GM12878 (cell line): Measurements from ENCODE around the gene PPM1D. TPM values are rescaled to one million over a fixed set of nuclear protein-coding genes. Genes with fewer than 3 reads are reported as not detected.
A peak's percentile ranks its signal among the peaks of the same experiment; 100 is the strongest.

Experiments used
- ATAC-seq: fragments of 200-7000 bp; cut with Tn5 transposase; 3 replicates; pipeline ENCODE4 v1.9.1; 2020; ENCODE audit warnings: mild to moderate bottlenecking, moderate library complexity
- BruUV-seq: library from RNA; stranded (reverse); fragments of 400-500 nt; replicated peaks from 2 replicates; lab custom pipeline; 2021; lab: Mats Ljungman, UMichigan
- CTCF ChIA-PET: fragments of 300-600 bp; sonication (Branson Sonifier 250); formaldehyde crosslinking; extraction: SDS; loops from one replicate; lab custom pipeline; 2021; ENCODE audit warnings: inconsistent platforms; lab: Yijun Ruan, JAX
- POLR2A ChIA-PET: fragments of 350-600 bp; formaldehyde crosslinking; extraction: SDS; loops from one replicate; lab custom pipeline; 2021; ENCODE audit warnings: inconsistent platforms; lab: Charles Lee
- RAD21 ChIA-PET: fragments of 300-600 bp; sonication (Branson Sonifier 250); formaldehyde crosslinking; loops from one replicate; lab custom pipeline; 2023; ENCODE audit warnings: antibody characterized with exemption; ENCODE audit not compliant: unreplicated experiment; lab: Charles Lee
- SMC1A ChIA-PET: fragments of 300-600 bp; sonication (Branson Sonifier 250); formaldehyde crosslinking; loops from one replicate; lab custom pipeline; 2023; ENCODE audit not compliant: unreplicated experiment, uncharacterized antibody; lab: Charles Lee
- DNase-seq: peaks from one replicate; pipeline ENCODE4 v3.0.0-alpha.2; 2011; ENCODE audit warnings: low read depth, low spot score
- FAIRE-seq: peaks from 3 replicates; lab custom pipeline; 2011; peaks lifted over from hg19 to GRCh38; lab: Jason Lieb, UNC
- H2AFZ ChIP-seq: 2 replicates; pipeline ENCODE4 v1.6.0; 2011; ENCODE audit warnings: low read depth, low read length, control low read depth; ENCODE audit not compliant: control insufficient read depth
- H3K27ac ChIP-seq: 2 replicates; pipeline ENCODE4 v1.5.1; 2011; ENCODE audit warnings: control low read depth; ENCODE audit not compliant: control insufficient read depth, insufficient read depth
- H3K27me3 ChIP-seq, 2 experiments: replicated peaks in 1 of 2; 2 replicates each; pipeline versions ENCODE4 v1.6.0 to v1.6.1; 2011; ENCODE audit warnings: low read length in 1 of 2; ENCODE audit not compliant: control insufficient read depth in 2 of 2, insufficient read depth in 2 of 2
- H3K36me3 ChIP-seq, 2 experiments: 2 replicates each; pipeline ENCODE4 v1.5.1; 2011; ENCODE audit warnings: low read length in 1 of 2; ENCODE audit not compliant: control insufficient read depth in 2 of 2, insufficient read depth in 2 of 2
- H3K4me1 ChIP-seq: 2 replicates; pipeline ENCODE4 v1.6.1; 2011; ENCODE audit warnings: mild to moderate bottlenecking, low read length, moderate library complexity, mixed read lengths; ENCODE audit not compliant: control insufficient read depth, insufficient read depth
- H3K4me2 ChIP-seq: 2 replicates; pipeline ENCODE4 v1.6.0; 2011; ENCODE audit warnings: control low read depth; ENCODE audit not compliant: control insufficient read depth, insufficient read depth
- H3K4me3 ChIP-seq: fragments of 200-600 bp; sonication (generic); 2 replicates; pipeline ENCODE4 v1.5.1; 2016
- H3K79me2 ChIP-seq: 2 replicates; pipeline ENCODE4 v1.6.0; 2011; ENCODE audit warnings: low read length; ENCODE audit not compliant: control insufficient read depth, insufficient read depth
- H3K9ac ChIP-seq: 2 replicates; pipeline ENCODE4 v1.8.0; 2011; ENCODE audit warnings: low read length, control low read depth, mixed read lengths; ENCODE audit not compliant: control insufficient read depth, insufficient read depth
- H3K9me3 ChIP-seq: replicated peaks from 3 replicates; pipeline ENCODE4 v1.5.1; 2011; ENCODE audit warnings: mild to moderate bottlenecking, low read length; ENCODE audit not compliant: control insufficient read depth, insufficient read depth
- H4K20me1 ChIP-seq: 2 replicates; pipeline ENCODE4 v1.6.0; 2011; ENCODE audit not compliant: control insufficient read depth, insufficient read depth
- ETV6 ChIP-seq, 2 experiments: fragments of 450-650 bp in 1 of 2; IDR thresholded peaks in 1 of 2; conservative IDR thresholded peaks in 1 of 2; 2 replicates each; pipeline ENCODE4 v1.6.1; 2014; ENCODE audit warnings: antibody characterized with exemption in 1 of 2, borderline replicate concordance in 1 of 2, low read depth in 1 of 2, mild to moderate bottlenecking in 1 of 2, moderate library complexity in 1 of 2
- PML ChIP-seq: IDR thresholded peaks from 2 replicates; pipeline ENCODE4 v1.6.1; 2012; ENCODE audit warnings: low read length, inconsistent platforms
- RFX5 ChIP-seq: IDR thresholded peaks from 2 replicates; pipeline ENCODE4 v1.6.1; 2011; ENCODE audit warnings: low read depth, low read length, improper control_type of control experiment
- SKIL ChIP-seq: fragments of 450-650 bp; IDR thresholded peaks from 2 replicates; pipeline ENCODE4 v1.6.1; 2017; ENCODE audit warnings: mild to moderate bottlenecking, low read depth, inconsistent platforms; ENCODE audit not compliant: poor library complexity, severe bottlenecking
- TCF7 ChIP-seq: IDR thresholded peaks from 2 replicates; pipeline ENCODE4 v1.6.1; 2014; ENCODE audit warnings: antibody characterized with exemption, borderline replicate concordance
- ZNF622 ChIP-seq: fragments of 450-650 bp; IDR thresholded peaks from 2 replicates; pipeline ENCODE4 v1.6.1; 2017; ENCODE audit warnings: mild to moderate bottlenecking, inconsistent platforms
- WGBS: methylation state at CpG from one replicate; pipeline ENCODE4 v1.1.6; 2016; ENCODE audit warnings: low lambda C conversion rate; ENCODE audit not compliant: insufficient replicate concordance, insufficient coverage; ENCODE audit errors: missing lambda C conversion rate; 5-methylcytosine and 5-hydroxymethylcytosine counted together
- in situ Hi-C: fragments of 300-500 bp; cut with MboI; formaldehyde crosslinking; loops from 9 replicates; pipeline ENCODE4 v1.14.3; 2018; ENCODE audit warnings: mixed read lengths
- intact Hi-C: fragments of 100-400 bp; cut with micrococcal nuclease; formaldehyde crosslinking; loops from one replicate; pipeline ENCODE4 v1.14.2; 2022; ENCODE audit not compliant: unreplicated experiment
- polyA plus RNA-seq, 11 experiments: library from polyadenylated mRNA; depleted of rRNA in 4 of 11; unstranded in 6 of 11; stranded (reverse) in 5 of 11; fragments of >200 nt; fragmentation: Nextera tagmentation in 4 of 11; fragmentation: Illumina TruSeq in 1 of 11; extraction: Ambion mirVana in 4 of 11; extraction: Trizol in 1 of 11; gene quantifications; 1 replicate in 1 of 11; 2 replicates in 10 of 11; pipeline versions ENCODE4 v1.2.1 to v1.2.3, GENCODE V29; 2011 to 2016; ENCODE audit warnings: inconsistent platforms in 2 of 11, missing spikeins in 2 of 11, low read depth in 1 of 11
- total RNA-seq, 4 experiments: library from RNA; depleted of rRNA in 3 of 4; stranded (reverse); fragments of >200 nt in 3 of 4; fragmentation: Illumina TruSeq in 1 of 4; extraction: Trizol in 1 of 4; gene quantifications; 2 replicates each; pipeline versions ENCODE4 v1.2.1 to v1.2.3, GENCODE V29; 2013 to 2021

PPM1D gene
- total and polyA plus RNA-seq, 10 of the 15 experiments (the other 5 are each of a cell fraction or from before 2014, with no cell fraction given), result 1.9 to 20.8 (median 10.7) TPM

- SMC1A ChIA-PET, result no interaction called here
- 63% methylated on average over 11 of the region's 11 CpGs for WGBS
- POLR2A ChIA-PET, result no interaction called here
- Histone ChIP-seq H3K79me2 (no peaks in the 10 kb centered on the region), H3K27me3 (no peaks in the 10 kb centered on the region), H3K4me2 (no peak overlapping the region), H4K20me1 (no peaks in the 10 kb centered on the region), H3K9ac (no peak overlapping the region), H3K9me3 (peaks cover 7% of the 10 kb centered on the region; the same call in 2 of the 3 replicates), H3K4me1 (no peaks in the 10 kb centered on the region)
- FAIRE-seq (no peak), DNase-seq (no peak)
- intact Hi-C loops, result no loop called here
- no TSS peak for BruUV-seq
- RAD21 ChIA-PET, result no interaction called here
- TF ChIP-seq ZNF622 (no peak), ETV6 (conservative IDR thresholded peaks at IDR 0.05 in 1 of 2, IDR thresholded peaks at IDR 0.05 in 1 of 2; ENCODE audit: borderline replicate concordance in 1 of 2, low read depth in 1 of 2) (0 out of 4 replicates have a peak, but pooled peaks of 1 of the 2 experiments have one; percentile 29)
- TF ChIP-seq, all 136 proteins: peak for 1
- ATAC-seq, result no peak
- Histone ChIP-seq H3K4me3 (no peak overlapping the region), H3K27ac (no peak overlapping the region), H2AFZ (no peak overlapping the region), H3K36me3 (no peaks in the 10 kb centered on the region)
- in situ Hi-C loops, result no loop called here
- CTCF ChIA-PET, result interaction anchor here (1.5 to 2.6 kb wide), 3 partner anchors 9 to 16 kb away, joined by 4 to 12 read pairs (median 7); no protein-coding TSS in a partner anchor
These were observed 39.1 kb upstream of the PPM1D start for GRCh38 chr17:60560860-60561257.

- no peak for FAIRE-seq
- intact Hi-C loops, result no loop called here
These were observed 37.6 kb upstream of the PPM1D start for GRCh38 chr17:60562421-60562820.

More at GRCh38 chr17:60562421-60562820, 37.6 kb upstream of the PPM1D start:
- H4K20me1 ChIP-seq, result no peaks in the 10 kb centered on the region
- H3K36me3 ChIP-seq, result no peaks in the 10 kb centered on the region
- H2AFZ ChIP-seq, result no peak overlapping the region
- H3K9me3 ChIP-seq, result peaks cover 7% of the 10 kb centered on the region; the same call in 2 of the 3 replicates
- 62% methylated on average over 3 of the region's 3 CpGs for WGBS
- TF ChIP-seq TCF7 (no peak), PML (no peak), RFX5 (no peak), ZNF622 (no peak), SKIL (no peak)
- TF ChIP-seq, all 136 proteins: peak for 0
- ChIA-PET RAD21 (no interaction called here), CTCF (interaction anchor here (1.4 to 2.3 kb wide), 2 partner anchors 15 to 76 kb away, joined by 4 to 7 read pairs; no protein-coding TSS in a partner anchor), POLR2A (no interaction called here), SMC1A (interaction anchor here (0.7 to 0.9 kb wide), 2 partner anchors 70 to 76 kb away, joined by 3 to 4 read pairs; no protein-coding TSS in a partner anchor)
- Histone ChIP-seq H3K4me2 (no peak overlapping the region), H3K79me2 (no peaks in the 10 kb centered on the region), H3K4me1 (no peaks in the 10 kb centered on the region), H3K4me3 (no peak overlapping the region), H3K27ac (no peak overlapping the region), H3K27me3 (no peaks in the 10 kb centered on the region), H3K9ac (no peak overlapping the region)
- in situ Hi-C loops, result no loop called here
- DNase-seq, result no peak
- BruUV-seq, result no TSS peak
- ATAC-seq, result no peak
